ENCODE measurements around the gene FAM227A.
"Not testable (repeated sequence)": the region's sequence is repeated elsewhere in the genome, so short reads cannot be mapped to it uniquely, and the experiment has no call there.

Gene FAM227A

DNA sequence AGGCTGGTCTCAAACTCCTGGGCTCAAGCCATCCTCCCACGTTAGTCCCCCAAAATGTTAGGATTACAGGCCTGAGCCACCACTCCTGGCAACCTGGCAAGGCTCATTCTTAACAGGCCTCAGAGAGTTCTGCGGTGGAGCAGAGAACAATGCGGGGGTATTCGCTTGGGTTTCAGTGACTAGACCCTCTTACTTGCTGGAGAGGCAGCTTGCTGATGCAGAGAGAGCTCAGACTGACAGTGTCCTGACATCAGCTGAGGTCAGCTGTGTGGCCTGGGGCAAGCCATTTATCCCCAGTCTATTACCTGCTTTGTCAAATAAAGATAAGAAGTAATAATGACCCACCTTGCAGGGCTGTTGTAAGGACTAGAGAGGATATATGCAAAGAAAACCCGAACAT, 46.0 kb downstream of the FAM227A start:
- DNase-seq: no peak

DNA sequence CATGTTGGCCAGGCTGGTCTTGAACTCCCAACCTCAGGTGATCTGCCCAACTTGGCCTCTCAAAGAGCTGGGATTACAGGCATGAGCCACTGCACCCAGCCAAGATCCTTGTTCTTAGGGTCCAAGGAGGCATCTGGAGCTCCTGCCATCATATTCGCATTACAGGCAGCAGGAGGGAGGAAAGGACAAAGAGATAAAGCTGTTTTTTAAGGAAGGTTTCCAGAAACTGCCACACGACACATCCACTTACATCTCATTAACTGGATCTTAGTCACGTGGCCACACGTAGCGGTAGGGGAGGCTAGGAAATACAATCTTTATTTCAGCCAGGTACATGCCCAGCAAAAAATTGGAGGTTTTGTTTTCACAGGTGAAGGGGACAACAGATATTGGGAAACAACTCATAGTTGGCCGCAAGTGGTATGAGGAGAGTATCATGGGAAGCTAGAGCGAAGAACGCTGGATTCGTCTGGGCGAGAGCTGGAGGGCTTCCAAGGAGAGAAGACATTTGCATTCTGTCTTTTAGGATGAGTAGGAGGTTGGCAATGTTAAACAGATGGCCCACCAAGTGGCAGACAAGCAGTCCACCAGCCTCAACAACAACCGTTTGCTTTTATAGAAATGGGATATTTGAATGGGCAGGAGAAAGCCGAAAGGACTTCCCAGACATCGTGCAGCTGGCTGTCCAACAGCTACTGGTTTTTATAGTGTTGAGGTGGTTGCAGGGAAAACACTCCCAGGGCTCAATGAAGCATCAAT, 47.0 kb downstream of the FAM227A start:
- DNase-seq: no peak

DNA sequence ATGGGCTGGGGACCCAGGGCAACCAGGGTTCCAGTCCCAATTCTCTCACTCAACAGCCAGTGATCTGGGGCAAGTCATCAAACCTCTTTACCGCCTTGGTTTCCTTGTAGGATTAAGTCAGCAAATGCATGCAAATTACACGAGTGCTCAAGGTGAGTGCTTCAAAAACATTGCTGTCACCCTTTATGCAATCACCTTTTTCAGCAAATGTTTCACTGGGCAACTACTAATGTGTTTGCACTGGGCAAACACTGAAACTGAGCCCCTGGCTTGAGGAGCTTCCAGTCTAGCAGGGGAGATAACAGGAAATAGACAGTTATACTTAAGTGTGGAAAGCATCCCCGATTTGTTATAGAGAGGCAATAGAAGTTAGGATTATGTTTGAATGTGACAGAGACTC, 48.5 kb downstream of the FAM227A start:
- DNase-seq: no peak

GRCh38 chr22:38602166-38602565, 54.0 kb downstream of the FAM227A start:
- DNase-seq: no peak

GRCh38 chr22:38601221-38601764, 54.9 kb downstream of the FAM227A start:
- no peak for DNase-seq

DNA sequence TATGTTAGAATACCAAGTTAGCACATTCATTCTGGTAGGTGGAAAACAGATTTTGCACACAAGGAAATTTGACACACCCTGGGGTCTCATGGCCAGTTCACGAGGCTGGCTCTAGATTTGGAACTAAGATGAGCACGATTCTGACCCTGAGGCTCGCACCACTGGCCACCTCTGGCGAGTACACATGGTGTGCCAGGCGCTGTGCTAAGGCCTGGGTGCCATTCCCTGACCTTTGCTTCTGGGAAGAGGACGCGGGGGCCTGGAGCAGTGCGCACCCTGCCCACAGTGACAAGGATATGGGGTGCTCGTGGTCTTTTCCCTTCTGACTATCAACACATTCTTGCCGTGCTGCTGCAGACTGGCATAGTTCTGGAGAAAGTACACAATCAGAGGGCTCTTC, 56.7 kb downstream of the FAM227A start:
- DNase-seq: no peak

DNA sequence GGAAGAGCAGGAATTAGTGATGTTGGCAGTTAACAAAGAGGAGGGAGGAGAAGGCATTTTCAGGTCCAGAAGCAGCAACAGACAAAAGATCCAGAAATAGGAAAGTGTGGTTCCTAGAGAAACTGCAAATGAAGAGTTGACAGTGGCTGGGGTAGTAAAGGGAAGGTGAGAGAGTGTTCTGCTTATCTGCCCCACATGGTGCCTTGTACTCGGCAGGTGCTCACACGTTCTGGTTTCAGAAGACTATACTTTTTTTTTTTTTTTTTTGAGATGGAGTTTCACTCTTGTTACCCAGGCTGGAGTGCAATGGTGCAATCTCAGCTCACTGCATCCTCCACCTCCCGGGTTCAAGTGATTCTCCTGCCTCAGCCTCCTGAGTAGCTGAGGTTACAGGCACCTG, 73.3 kb downstream of the FAM227A start:
- DNase-seq: not testable (repeated sequence)

DNA sequence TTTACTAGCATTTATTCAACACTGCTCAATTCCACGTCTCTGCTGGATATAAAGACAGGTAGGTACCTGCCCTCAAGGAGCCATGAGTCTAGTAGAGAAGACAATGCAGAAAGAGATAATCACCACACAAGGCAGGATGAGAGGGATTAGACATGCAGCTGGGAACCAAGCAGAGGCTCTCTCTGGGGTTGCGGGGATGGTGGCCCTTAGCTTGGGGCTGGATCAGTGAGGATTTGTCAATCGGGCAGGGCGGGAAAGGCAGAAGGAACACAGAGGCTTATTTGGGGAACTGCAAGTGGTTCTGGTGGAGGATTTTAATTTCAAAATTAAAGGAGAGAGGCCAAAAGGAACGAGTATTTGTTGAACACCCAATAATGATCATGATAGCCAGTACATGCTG, 77.7 kb downstream of the FAM227A start:
- no peak for DNase-seq

- no peak for DNase-seq
Observed at GRCh38 chr22:38572065-38572464, 84.1 kb downstream of the FAM227A start.

DNA sequence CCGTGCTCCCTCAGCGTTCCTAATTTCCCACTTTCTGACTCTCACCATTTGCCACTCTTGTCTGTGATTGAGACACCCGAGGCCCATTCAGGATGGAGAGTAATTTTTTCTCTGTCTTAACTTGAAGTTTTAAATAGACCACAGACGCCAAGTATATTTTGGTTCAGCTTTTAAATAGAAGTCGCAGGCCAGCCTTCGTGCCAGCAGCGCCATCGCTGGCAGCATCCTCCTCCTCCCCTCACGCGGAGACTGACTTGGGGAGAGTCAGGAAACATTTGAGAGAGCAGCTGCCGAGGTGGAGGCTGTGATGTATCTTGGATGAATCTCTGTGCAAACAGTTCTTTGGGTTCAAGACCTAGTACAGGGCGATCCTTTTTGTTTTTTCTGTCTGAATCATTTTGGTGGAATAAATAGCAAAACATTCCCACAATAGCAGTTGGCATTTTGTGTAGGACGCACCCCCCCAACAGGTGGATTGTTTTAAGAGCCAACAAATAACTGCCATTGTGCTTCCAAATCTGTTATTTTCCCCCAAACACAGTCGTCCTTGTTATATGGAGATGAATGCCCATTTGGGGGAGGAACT, 85.3 kb downstream of the FAM227A start:
- no peak for DNase-seq

- no peak for DNase-seq
Observed at GRCh38 chr22:38569972-38570778, 86.0 kb downstream of the FAM227A start, which contains the start of gene DMC1. DMC1 (minus strand) TSS chr22:38570183; CDS start chr22:38568256, 1,927 bp downstream.

DNA sequence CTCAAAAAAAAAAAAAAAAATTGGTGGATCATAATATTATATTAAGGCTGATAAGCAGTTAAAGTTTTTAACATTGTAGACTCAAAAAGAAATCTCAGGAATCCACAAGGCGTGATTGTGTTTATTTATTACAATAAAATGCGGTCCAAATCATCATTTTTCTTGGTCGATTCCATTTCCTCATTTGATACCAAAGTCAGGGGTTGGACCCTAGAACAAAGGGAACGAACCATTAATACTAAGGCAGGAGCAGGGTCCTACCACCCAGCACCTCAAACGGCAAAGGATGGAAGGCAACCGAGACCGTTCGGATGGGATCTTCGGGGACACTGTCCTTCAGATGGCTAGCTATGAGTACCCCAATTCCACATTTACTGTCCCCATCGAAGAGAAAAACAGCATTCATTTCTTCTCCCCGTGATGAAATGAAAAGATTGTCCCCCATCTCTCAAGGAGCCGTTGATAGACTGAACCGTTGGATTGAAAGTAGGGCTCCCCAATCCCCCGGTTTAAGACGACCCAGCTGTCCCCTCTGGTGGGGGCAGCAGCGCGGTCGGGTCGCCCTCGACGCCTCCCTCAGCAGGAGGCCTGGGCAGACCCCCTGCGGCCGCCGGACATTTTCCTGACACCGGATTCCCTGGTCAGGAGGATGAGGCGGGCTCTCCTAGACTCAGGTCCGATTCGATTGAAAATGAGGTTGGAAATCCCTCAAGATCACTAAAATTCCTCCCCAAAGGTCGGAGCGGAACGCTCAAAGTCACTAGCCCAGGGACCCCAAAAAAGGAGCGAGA, 86.8 kb downstream of the FAM227A start:
- no peak for DNase-seq

DNA sequence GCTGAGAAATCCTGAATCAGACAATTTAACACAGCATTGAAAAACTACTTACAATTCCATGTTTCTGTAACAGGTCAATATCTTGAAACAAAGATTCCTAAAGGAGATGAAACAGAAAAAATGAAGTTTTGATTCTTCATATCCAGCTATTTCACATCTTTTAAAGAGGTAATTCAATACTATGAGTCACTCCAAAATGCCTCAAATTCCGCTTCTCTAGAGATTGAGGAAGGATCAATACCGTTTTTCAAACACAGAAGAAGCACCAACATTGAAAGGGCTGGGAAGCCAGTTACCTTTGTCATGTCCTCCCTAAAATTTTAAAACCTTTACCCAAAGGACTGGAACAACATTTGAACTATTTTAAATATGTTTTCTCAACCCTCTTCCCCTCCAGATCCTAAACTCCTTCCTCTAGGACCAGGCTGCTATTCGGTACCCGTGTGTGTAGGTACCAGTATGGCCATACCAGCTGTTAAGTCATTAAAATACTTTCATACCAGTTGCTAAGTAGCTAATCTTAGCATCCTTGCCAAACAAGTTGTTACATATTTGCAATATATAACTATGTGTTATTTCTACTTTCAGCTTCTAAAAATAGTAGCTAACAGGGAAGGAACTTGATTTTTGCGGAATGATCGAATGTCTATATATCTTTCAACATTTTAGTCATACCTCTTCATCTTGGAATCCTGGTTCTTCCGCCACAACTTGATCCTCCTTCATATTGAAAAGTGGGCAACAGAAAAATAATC, 88.5 kb downstream of the FAM227A start:
- no peak for DNase-seq

DNA sequence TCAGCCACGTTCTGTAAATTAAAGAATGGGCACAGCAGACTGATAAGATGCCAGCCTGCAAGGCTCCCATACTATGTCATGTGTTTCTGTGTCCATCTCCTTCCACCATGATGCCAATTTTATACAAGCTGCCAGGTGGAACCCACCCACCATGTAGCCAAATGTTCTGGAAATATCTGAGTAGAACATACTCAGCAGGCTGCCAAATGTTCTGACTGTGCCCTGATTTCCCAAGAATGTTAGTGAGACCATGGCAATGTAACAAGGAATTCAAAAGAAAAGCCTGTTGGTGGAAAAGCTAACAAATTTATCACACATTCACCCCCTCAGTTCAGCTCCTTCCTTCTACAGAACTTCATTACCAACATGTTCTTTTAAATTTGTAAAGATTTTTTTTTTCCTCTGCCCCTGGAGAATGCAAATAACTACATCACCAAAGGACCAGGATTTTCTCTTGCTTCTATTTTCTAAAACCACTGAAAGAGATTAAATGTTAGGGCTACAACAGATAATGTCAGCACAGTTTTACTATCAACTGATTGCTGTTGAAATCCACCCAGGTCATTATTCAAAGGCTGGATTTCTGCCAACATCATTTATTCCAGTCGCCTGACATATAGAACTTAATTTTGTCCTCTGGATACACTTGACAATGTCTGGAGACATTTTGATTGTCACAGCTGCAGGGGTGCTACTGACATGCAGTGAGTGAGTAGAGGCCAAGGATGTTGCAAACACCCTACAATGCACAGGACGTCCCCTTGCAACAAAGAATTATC, 89.3 kb downstream of the FAM227A start:
- DNase-seq: no peak

- DNase-seq: no peak
Observed at GRCh38 chr22:38565441-38565840, 90.8 kb downstream of the FAM227A start.

DNA sequence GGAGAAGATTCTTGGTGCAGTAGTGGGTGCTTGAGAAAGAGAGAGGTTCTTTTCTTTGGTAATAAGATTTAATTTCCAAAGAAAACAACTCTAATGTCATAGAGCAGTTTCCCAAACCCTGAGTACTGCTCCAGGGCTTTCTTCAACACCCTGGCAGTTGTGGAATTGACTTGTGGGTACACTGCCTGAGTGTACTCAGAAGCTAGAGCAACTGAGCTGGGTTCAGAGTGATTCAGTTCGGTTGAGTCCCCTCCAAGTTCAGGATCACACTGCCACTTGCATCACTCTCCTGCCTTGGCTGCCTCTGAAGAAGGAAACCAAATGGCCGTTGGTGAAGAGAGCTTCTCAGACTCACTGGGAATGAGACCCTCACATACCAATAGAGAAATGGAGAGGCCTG, 91.5 kb downstream of the FAM227A start:
- no peak for DNase-seq

DNA sequence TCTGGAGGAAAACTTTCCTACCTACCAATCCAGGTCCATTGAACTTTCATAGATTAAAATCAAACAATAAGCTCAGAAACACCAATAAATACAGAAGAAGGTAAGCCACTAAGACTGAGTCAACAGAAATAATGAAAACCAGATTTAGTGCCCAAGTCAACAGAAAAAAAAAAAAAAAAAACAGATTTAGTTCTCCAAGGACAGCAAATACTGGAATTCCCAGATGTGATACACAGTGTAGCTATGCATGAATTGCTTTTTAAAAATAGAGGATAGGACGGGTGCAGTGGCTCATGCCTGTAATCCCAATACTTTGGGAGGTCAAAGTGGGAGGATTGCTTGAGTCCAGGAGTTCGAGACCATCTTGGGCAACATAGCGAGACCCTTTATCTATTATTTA, 101.9 kb downstream of the FAM227A start:
- no peak for DNase-seq

GRCh38 chr22:38549101-38549894, 106.9 kb downstream of the FAM227A start:
- DNase-seq: no peak

- no peak for DNase-seq
Observed at GRCh38 chr22:38540701-38541100, 115.5 kb downstream of the FAM227A start.

- DNase-seq: no peak
Observed at GRCh38 chr22:38531251-38531938, 124.8 kb downstream of the FAM227A start.

All from NCI-H2081 treated with DMSO at 0.1 percent for 48 hours (cell line).